Ishikawa (cell line): ENCODE data around the gene ATXN10.

ENCODE experiments used
- CREB1 ChIP-seq: IDR thresholded peaks from 2 replicates; pipeline ENCODE4 v1.6.1; 2012; ENCODE audit warnings: low read depth
- EP300 ChIP-seq: IDR thresholded peaks from 2 replicates; pipeline ENCODE4 v1.6.1; 2012; ENCODE audit warnings: borderline replicate concordance
- FOXM1 ChIP-seq: IDR thresholded peaks from 2 replicates; pipeline ENCODE4 v1.6.1; 2012; ENCODE audit warnings: low read depth, borderline replicate concordance
- NFIC ChIP-seq: IDR thresholded peaks from 2 replicates; pipeline ENCODE4 v1.6.1; 2012
- RAD21 ChIP-seq: IDR thresholded peaks from 2 replicates; pipeline ENCODE4 v1.6.1; 2012; ENCODE audit warnings: low read depth
- REST ChIP-seq: IDR thresholded peaks from 2 replicates; pipeline ENCODE4 v1.6.1; 2012; ENCODE audit warnings: low read depth, mild to moderate bottlenecking
- TAF1 ChIP-seq: IDR thresholded peaks from 2 replicates; pipeline ENCODE4 v1.6.1; 2012; ENCODE audit warnings: low read depth, mild to moderate bottlenecking
- TCF12 ChIP-seq: IDR thresholded peaks from 2 replicates; pipeline ENCODE4 v1.6.1; 2012; ENCODE audit warnings: low read depth
- USF1 ChIP-seq: IDR thresholded peaks from 2 replicates; pipeline ENCODE4 v1.6.1; 2012
- YY1 ChIP-seq: IDR thresholded peaks from 2 replicates; pipeline ENCODE4 v1.6.1; 2012; ENCODE audit warnings: low read depth

- TF ChIP-seq YY1 (no peak), TCF12 (no peak), TAF1 (no peak), CREB1 (no peak), RAD21 (no peak), NFIC (no peak), REST (no peak), FOXM1 (no peak), USF1 (no peak), EP300 (no peak)
These were observed 159.1 kb downstream of the ATXN10 start for GRCh38 chr22:45830531-45831245.
